ENCODE results near the gene AVEN.

AVEN gene

GRCh38 chr15:33912326-33912725 lies 126.7 kb downstream of the AVEN start:
- no peak for DNase-seq (ENCODE audit: low read depth)

- DNase-seq (ENCODE audit: low read depth) = no peak
Observed at GRCh38 chr15:33910741-33911140, 128.3 kb downstream of the AVEN start.

- DNase-seq (ENCODE audit: low read depth) = no peak
Observed at GRCh38 chr15:33908406-33908805, 130.6 kb downstream of the AVEN start.

GRCh38 chr15:33907326-33907725 lies 131.7 kb downstream of the AVEN start:
- no peak for DNase-seq (ENCODE audit: low read depth)

- DNase-seq (ENCODE audit: low read depth) = no peak
Observed at GRCh38 chr15:33903661-33904060, 135.3 kb downstream of the AVEN start.

GRCh38 chr15:33902043-33902442 lies 137.0 kb downstream of the AVEN start:
- no peak for DNase-seq (ENCODE audit: low read depth)

GRCh38 chr15:33894193-33894592 lies 144.8 kb downstream of the AVEN start:
- DNase-seq (ENCODE audit: low read depth) = no peak

GRCh38 chr15:33888176-33888575 lies 150.8 kb downstream of the AVEN start:
- no peak for DNase-seq (ENCODE audit: low read depth)

GRCh38 chr15:33882921-33883320 lies 156.1 kb downstream of the AVEN start:
- DNase-seq (ENCODE audit: low read depth) = no peak

- no peak for DNase-seq (ENCODE audit: low read depth)
Observed at GRCh38 chr15:33874156-33874555, 164.8 kb downstream of the AVEN start.

- no peak for DNase-seq (ENCODE audit: low read depth)
Observed at GRCh38 chr15:33872416-33873106, 166.4 kb downstream of the AVEN start.

- DNase-seq (ENCODE audit: low read depth) = no peak
Observed at GRCh38 chr15:33871980-33872379, 167.0 kb downstream of the AVEN start.

- no peak for DNase-seq (ENCODE audit: low read depth)
Observed at GRCh38 chr15:33866101-33866737, 172.8 kb downstream of the AVEN start.

GRCh38 chr15:33865416-33865815 lies 173.6 kb downstream of the AVEN start:
- DNase-seq (ENCODE audit: low read depth) = no peak

GRCh38 chr15:33864360-33865075 lies 174.5 kb downstream of the AVEN start:
- no peak for DNase-seq (ENCODE audit: low read depth)

- no peak for DNase-seq (ENCODE audit: low read depth)
Observed at GRCh38 chr15:33860754-33861153, 178.2 kb downstream of the AVEN start.

GRCh38 chr15:33859992-33860545 lies 178.9 kb downstream of the AVEN start:
- no peak for DNase-seq (ENCODE audit: low read depth)

GRCh38 chr15:33858836-33859235 lies 180.2 kb downstream of the AVEN start:
- DNase-seq (ENCODE audit: low read depth) = no peak

- no peak for DNase-seq (ENCODE audit: low read depth)
Observed at GRCh38 chr15:33857726-33858125, 181.3 kb downstream of the AVEN start.

GRCh38 chr15:33852570-33852969 lies 186.4 kb downstream of the AVEN start:
- no peak for DNase-seq (ENCODE audit: low read depth)

GRCh38 chr15:33852094-33852493 lies 186.9 kb downstream of the AVEN start:
- no peak for DNase-seq (ENCODE audit: low read depth)

GRCh38 chr15:33851079-33851478 lies 187.9 kb downstream of the AVEN start:
- no peak for DNase-seq (ENCODE audit: low read depth)

GRCh38 chr15:33848011-33848410 lies 191.0 kb downstream of the AVEN start:
- no peak for DNase-seq (ENCODE audit: low read depth)
